Fibroblast of the aortic adventitia (primary cell): Measurements from ENCODE around the gene ATP13A3. TPM values are rescaled to one million over a fixed set of nuclear protein-coding genes. Genes with fewer than 3 reads are reported as not detected.

Experiments
- DNase-seq: peaks from one replicate; pipeline ENCODE4 v3.0.0-alpha.2; 2010; ENCODE audit warnings: low read depth
- H3K4me3 ChIP-seq: 2 replicates; pipeline ENCODE4 v1.5.1; 2011; ENCODE audit warnings: low read depth, mild to moderate bottlenecking, control low read depth, low read length, moderate library complexity
- CTCF ChIP-seq: IDR thresholded peaks from 2 replicates; pipeline ENCODE4 v1.5.1; 2011; ENCODE audit warnings: mild to moderate bottlenecking, low read length, control low read depth, inconsistent platforms; ENCODE audit not compliant: insufficient read depth
- total RNA-seq: library from RNA; depleted of rRNA; stranded (reverse); fragments of >200 nt; gene quantifications from 2 replicates; pipeline ENCODE4 v1.2.3, GENCODE V29; 2012; ENCODE audit warnings: low replicate concordance

Gene ATP13A3
- total RNA-seq, 1 donor = 494 TPM

DNA sequence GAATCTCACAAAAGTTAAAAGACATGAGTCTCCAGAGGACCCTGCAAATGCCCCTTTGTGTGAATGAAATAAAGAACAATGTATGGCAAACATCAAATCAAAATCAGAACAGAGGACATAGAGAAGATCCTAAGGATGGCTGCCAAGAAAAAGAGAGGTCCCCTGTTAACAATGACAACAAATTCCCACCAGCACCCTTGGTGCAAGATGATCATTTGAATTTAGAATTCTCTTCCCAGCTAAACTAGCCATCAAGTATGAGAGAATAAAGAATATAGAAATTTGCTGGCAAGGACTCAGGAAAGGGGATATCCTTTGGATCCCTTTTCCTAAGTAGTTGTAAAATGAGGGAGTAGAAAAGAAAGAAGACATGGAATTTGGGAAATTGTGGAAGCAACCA, 96.0 kb downstream of the ATP13A3 start:
- DNase-seq = no peak
- no peak for TF ChIP-seq CTCF

GRCh38 chr3:194389269-194389668, 97.5 kb downstream of the ATP13A3 start:
- TF ChIP-seq CTCF = no peak
- H3K4me3 ChIP-seq = no peak overlapping the region
- no peak for DNase-seq

More for the DNA sequence above, 96.0 kb downstream of the ATP13A3 start:
- no peak overlapping the region for H3K4me3 ChIP-seq

DNA sequence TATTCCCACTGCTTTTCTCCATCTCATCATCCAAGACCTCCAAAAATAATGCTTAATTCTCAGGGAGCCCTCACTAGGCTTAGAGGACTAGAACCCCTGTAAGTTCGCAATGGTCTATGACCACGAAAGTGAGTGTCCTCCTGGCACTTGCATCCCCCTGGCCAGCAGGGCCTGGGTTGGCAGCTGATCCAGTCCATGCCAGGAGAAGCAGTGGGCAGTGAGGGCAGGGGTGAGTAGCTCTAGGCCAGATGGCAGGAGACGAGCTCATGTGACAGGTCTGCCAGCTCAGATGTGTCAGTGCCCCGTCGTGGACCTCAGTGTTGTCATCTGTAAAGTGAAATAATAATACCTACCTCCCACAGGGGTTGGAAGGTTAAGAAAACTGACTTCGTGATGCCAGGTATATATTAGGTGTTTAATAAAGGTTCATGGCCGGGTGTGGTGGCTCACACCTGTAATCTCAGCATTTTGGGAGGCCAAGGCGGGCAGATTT, 98.8 kb downstream of the ATP13A3 start:
- DNase-seq = no peak
- no peak overlapping the region for H3K4me3 ChIP-seq
- TF ChIP-seq CTCF = no peak

GRCh38 chr3:194387276-194387675, 99.5 kb downstream of the ATP13A3 start:
- no peak overlapping the region for H3K4me3 ChIP-seq
- TF ChIP-seq CTCF = no peak
- no peak for DNase-seq

DNA sequence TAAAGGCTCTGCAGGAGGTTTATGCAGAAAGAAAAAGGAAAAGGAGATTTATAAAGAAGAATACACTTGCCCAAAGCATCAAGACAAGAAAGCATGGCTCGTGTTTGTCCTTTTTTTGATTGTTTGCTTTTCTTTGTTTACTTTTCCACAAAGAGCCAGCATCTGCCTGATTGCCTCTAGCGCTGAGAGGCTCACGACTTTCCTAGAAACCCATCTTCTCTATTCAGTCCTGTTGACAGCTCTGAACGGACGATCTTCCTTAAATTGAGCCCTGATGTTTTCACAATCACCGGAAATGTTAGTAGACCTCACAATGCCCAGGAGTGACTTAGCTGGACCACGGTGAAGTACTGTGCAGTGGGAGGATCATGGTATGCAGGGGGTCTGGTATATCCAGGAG, 100.2 kb downstream of the ATP13A3 start:
- TF ChIP-seq CTCF = no peak
- no peak overlapping the region for H3K4me3 ChIP-seq
- no peak for DNase-seq

DNA sequence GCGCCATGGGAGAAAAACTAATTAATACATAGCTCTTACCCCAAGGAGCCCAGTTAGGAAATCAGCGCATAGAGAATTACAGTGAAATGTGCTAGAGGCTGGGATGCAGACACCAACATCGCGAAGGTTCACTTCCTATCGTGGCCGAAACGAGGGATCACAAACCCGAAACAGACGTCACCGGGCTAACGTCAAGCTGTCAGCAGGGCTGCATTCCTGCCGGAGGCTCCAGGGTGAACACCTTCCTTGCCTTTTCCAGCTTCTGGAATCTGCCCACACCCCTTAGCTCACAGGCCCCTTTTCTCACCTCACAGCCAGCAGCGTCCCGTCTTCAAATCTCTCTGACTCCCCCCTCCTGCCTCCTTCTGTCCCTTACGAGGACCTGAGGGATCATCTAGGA, 100.7 kb downstream of the ATP13A3 start:
- H3K4me3 ChIP-seq = no peak overlapping the region
- DNase-seq = no peak
- no peak for TF ChIP-seq CTCF

DNA sequence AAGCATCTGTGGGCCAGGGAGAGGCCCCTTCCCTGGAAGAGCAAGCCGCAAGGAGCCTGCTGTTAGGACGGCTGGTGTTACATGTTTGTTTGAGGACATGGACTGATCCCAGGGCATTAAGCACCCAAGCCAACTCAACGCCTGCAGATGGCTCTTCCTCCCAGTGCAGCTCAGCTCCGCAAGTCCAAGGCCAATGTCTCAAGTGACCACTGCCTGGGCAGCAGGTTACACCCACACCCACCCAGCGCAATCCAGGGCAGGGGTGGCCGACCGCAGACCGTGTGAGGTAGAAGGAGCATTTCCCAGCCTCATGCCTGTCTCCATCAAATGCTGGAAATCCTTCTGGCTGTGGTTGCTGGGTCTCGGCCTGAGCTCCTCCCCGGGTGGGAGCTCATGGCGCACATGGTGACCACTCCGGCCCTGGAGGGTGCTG, 102.2 kb downstream of the ATP13A3 start:
- TF ChIP-seq CTCF = no peak
- no peak for DNase-seq

More for the DNA sequence above, 102.2 kb downstream of the ATP13A3 start:
- no peak overlapping the region for H3K4me3 ChIP-seq
